ENCODE results near the gene PDGFC. TPM values are rescaled to one million over a fixed set of nuclear protein-coding genes. Genes with fewer than 3 reads are reported as not detected.
"Not testable (repeated sequence)": the region's sequence is repeated elsewhere in the genome, so short reads cannot be mapped to it uniquely, and the experiment has no call there.

PDGFC gene
- total RNA-seq, 2 experiments from 2014 or later: 0.11 TPM; not detected in 1

DNA sequence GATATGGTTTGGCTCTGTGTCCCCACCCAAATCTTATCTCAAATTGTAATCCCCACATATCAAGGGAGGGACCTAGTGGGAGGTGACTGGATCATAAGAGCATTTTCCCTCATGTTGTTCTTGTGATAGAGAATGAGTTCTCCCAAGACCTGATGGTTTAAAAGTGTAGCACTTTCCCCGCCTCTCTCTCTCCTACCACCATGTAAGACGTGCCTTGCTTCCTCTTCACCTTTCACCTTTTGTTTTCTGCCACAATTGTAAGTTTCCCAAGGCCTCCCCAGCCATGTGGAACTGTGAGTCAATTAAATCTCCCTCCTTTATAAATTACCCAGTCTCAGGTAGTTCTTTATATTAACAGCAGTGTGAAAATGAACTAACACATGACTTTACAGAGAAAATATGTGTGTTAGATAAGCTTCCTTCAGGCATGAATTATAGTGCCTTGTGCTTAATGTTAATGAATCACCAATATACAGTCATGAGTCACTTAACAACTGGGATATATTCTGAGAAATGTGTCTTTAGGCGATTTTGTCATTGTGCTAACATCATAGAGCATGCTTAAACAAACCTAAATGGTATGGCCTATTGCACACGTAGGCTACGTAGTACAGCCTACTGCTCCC, 37.9 kb downstream of the PDGFC start:
- no peak for DNase-seq
- no peak overlapping the region for H3K27ac Mint-ChIP-seq
- no peak for ATAC-seq (ENCODE audit: low read depth)
- H3K4me1 Mint-ChIP-seq: no peaks in the 10 kb centered on the region
- H3K9me3 Mint-ChIP-seq: no peaks in the 10 kb centered on the region
- no peaks in the 10 kb centered on the region for H3K36me3 Mint-ChIP-seq
- POLR2A ChIA-PET: no interaction called here
- no peaks in the 10 kb centered on the region for H3K27me3 Mint-ChIP-seq
- no peak overlapping the region for H3K4me3 Mint-ChIP-seq

DNA sequence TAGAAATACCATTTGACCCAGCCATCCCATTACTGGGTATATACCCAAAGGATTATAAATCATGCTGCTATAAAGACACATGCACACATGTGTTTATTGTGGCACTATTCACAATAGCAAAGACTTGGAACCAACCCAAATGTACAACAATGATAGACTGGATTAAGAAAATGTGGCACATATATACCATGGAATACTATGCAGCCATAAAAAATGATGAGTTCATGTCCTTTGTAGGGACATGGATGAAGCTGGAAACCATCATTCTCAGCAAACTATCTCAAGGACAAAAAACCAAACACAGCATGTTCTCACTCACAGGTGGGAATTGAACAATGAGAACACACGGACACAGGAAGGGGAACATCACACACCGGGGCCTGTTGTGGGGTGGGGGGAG, 39.2 kb downstream of the PDGFC start:
- H3K4me3 Mint-ChIP-seq; POLR2A ChIA-PET; H3K27ac Mint-ChIP-seq; H3K36me3 Mint-ChIP-seq; H3K27me3 Mint-ChIP-seq; H3K9me3 Mint-ChIP-seq; H3K4me1 Mint-ChIP-seq; ATAC-seq (ENCODE audit: low read depth); DNase-seq: not testable (repeated sequence)

GRCh38 chr4:156931267-156931666, 40.3 kb downstream of the PDGFC start:
- POLR2A ChIA-PET: no interaction called here
- DNase-seq: no peak
- no peak overlapping the region for H3K4me3 Mint-ChIP-seq
- H3K36me3 Mint-ChIP-seq: no peaks in the 10 kb centered on the region
- H3K4me1 Mint-ChIP-seq: no peaks in the 10 kb centered on the region
- no peaks in the 10 kb centered on the region for H3K27me3 Mint-ChIP-seq
- no peak for ATAC-seq (ENCODE audit: low read depth)
- no peak overlapping the region for H3K27ac Mint-ChIP-seq
- H3K9me3 Mint-ChIP-seq: peaks cover 1% of the 10 kb centered on the region

DNA sequence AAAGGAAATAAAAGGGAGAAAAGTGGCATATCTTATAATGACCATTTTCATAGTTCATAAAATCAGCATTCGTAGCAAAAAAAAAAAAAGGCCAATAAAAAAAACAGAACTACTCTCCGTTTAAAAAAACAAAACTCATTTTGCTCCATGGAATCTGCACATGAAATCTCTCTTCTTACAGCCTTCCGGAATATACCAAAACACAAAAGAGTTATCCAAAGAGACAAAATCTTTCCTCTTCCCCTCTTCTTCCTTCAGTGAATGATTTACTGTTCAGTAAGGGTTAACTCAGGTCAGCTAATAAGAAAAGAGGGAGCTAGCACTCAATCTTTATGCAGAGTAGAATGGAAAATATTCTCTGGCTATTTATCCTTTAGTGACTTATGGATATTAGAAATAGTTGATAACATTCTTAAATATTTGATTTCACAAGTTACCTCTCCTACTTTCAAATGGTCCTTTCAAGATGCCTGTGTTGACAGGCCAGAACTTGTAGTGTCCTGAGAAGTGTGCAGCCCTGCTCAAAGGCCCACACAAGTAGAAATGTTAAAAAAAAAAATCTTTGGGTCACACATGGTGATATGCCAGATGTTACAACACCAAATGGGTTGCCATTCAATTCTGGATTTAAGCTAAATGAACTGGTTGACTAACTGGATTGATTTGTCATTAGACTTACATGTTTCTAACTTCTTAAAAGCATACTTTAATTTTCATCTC, 42.1 kb downstream of the PDGFC start:
- Mint-ChIP-seq H3K4me3 (no peak overlapping the region), H3K36me3 (no peaks in the 10 kb centered on the region), H3K27me3 (no peaks in the 10 kb centered on the region), H3K9me3 (peaks cover 1% of the 10 kb centered on the region), H3K4me1 (no peaks in the 10 kb centered on the region), H3K27ac (no peak overlapping the region)
- ATAC-seq (ENCODE audit: low read depth) (no peak), DNase-seq (no peak)
- POLR2A ChIA-PET: no interaction called here

- no peaks in the 10 kb centered on the region for H3K36me3 Mint-ChIP-seq
- H3K4me3 Mint-ChIP-seq: no peak overlapping the region
- peaks cover 1% of the 10 kb centered on the region for H3K27me3 Mint-ChIP-seq
- peaks cover 1% of the 10 kb centered on the region for H3K9me3 Mint-ChIP-seq
- no peak for DNase-seq
- H3K27ac Mint-ChIP-seq: no peak overlapping the region
- ATAC-seq (ENCODE audit: low read depth): no peak
- POLR2A ChIA-PET: no interaction called here
- no peaks in the 10 kb centered on the region for H3K4me1 Mint-ChIP-seq
Observed at GRCh38 chr4:156924774-156925315, 46.8 kb downstream of the PDGFC start.

- no peak overlapping the region for H3K27ac Mint-ChIP-seq
- POLR2A ChIA-PET: no interaction called here
- no peak for ATAC-seq (ENCODE audit: low read depth)
- no peak for DNase-seq
- no peaks in the 10 kb centered on the region for H3K36me3 Mint-ChIP-seq
- no peak overlapping the region for H3K4me3 Mint-ChIP-seq
- H3K4me1 Mint-ChIP-seq: no peaks in the 10 kb centered on the region
- peaks cover 1% of the 10 kb centered on the region for H3K9me3 Mint-ChIP-seq
- H3K27me3 Mint-ChIP-seq: peaks cover 1% of the 10 kb centered on the region
Observed at GRCh38 chr4:156923525-156923924, 48.1 kb downstream of the PDGFC start.

DNA sequence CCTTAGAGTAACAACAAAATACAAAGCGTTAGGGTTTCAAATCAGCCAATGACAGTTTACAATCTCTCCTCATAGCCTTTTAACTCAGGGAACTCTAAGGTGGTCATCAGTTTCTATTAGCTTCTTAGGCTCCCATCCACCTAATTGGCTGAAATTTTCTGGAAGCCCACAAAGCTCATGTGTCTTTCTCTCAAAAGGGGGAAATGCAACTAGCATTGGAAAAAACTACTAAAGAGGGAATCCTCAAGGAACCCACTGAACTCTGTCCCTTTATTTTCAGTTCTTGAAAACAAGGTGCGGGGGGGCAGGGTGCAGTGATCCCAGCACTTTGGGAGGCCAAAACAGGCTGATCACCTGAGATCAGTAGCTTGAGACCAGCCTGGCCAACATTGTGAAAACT, 56.4 kb downstream of the PDGFC start:
- Mint-ChIP-seq H3K36me3 (no peaks in the 10 kb centered on the region), H3K27ac (no peak overlapping the region), H3K4me3 (no peak overlapping the region), H3K9me3 (no peaks in the 10 kb centered on the region), H3K4me1 (no peaks in the 10 kb centered on the region), H3K27me3 (no peaks in the 10 kb centered on the region)
- DNase-seq: no peak
- no peak for ATAC-seq (ENCODE audit: low read depth)
- POLR2A ChIA-PET: no interaction called here

- POLR2A ChIA-PET: no interaction called here
- Mint-ChIP-seq H3K27ac (no peak overlapping the region), H3K9me3 (no peaks in the 10 kb centered on the region), H3K27me3 (no peaks in the 10 kb centered on the region), H3K4me1 (no peaks in the 10 kb centered on the region), H3K4me3 (no peak overlapping the region), H3K36me3 (no peaks in the 10 kb centered on the region)
- no peak for DNase-seq
- no peak for ATAC-seq (ENCODE audit: low read depth)
Observed at GRCh38 chr4:156913234-156913633, 58.4 kb downstream of the PDGFC start.

DNA sequence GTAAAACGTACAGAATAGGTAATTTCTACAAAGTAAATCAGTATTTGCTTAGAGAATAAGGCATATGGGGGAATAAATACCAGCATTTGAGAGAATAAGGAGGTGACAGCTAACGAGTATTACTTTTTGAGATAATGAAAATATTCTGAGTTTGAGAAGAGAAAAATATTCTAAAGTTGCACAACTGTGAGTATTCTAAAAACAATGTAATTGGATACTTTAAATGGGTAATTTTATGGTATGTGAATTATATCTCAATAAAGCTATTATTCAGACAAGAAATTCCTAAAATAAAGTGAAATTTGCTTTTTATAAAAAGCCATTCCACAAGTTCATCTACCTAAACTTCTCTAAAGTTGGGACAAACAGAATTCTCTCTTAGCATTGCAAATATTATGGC, 62.6 kb downstream of the PDGFC start:
- no peaks in the 10 kb centered on the region for H3K4me1 Mint-ChIP-seq
- H3K36me3 Mint-ChIP-seq: no peaks in the 10 kb centered on the region
- H3K27ac Mint-ChIP-seq: no peak overlapping the region
- POLR2A ChIA-PET: no interaction called here
- no peak for ATAC-seq (ENCODE audit: low read depth)
- H3K27me3 Mint-ChIP-seq: no peaks in the 10 kb centered on the region
- H3K9me3 Mint-ChIP-seq: no peaks in the 10 kb centered on the region
- no peak for DNase-seq
- no peak overlapping the region for H3K4me3 Mint-ChIP-seq

GRCh38 chr4:156906325-156906724, 65.3 kb downstream of the PDGFC start:
- POLR2A ChIA-PET: no interaction called here
- Mint-ChIP-seq H3K4me3 (no peak overlapping the region), H3K9me3 (no peaks in the 10 kb centered on the region), H3K27ac (no peak overlapping the region), H3K27me3 (no peaks in the 10 kb centered on the region), H3K4me1 (no peaks in the 10 kb centered on the region), H3K36me3 (no peaks in the 10 kb centered on the region)
- DNase-seq (no peak), ATAC-seq (ENCODE audit: low read depth) (no peak)

- Mint-ChIP-seq H3K27me3 (no peaks in the 10 kb centered on the region), H3K27ac (no peak overlapping the region), H3K4me3 (no peak overlapping the region), H3K36me3 (no peaks in the 10 kb centered on the region), H3K9me3 (no peaks in the 10 kb centered on the region), H3K4me1 (no peaks in the 10 kb centered on the region)
- no peak for DNase-seq
- POLR2A ChIA-PET: no interaction called here
- ATAC-seq (ENCODE audit: low read depth): no peak
Observed at GRCh38 chr4:156901871-156902270, 69.7 kb downstream of the PDGFC start.

DNA sequence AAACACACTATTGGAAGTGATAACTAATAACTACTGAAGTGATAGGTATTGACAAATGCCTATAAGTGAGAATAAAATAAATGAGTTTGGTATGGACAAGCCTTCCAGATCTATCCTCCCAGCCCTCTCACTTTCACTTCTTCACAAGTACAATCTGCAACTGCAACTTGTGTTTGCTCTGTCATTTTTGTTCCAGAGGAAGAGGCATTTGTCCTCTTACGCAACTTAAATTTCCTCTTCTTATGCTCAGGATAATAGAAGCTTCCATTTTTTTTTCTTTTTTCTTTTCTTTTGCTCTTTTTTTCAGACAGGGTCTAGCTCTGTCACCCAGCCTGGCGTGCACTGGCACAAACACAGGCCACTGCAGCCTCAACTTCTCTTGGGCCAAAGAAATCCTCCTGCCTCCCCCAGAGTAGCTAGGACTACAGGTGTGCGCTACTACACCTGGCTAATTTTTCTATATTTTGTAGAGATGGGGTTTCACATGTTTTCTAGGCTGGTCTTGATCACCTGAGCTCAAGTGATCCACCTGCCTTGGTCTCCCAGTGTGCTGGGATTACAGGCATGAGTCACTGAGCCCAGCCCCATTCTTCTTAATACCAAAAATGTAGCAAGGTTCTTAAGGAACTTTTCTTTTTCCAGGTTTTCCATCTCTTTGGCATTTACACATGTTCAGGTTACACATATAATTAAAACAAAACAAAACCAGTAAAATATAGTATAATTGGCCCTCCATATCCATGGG, 73.1 kb downstream of the PDGFC start:
- H3K27me3 Mint-ChIP-seq: no peaks in the 10 kb centered on the region

DNA sequence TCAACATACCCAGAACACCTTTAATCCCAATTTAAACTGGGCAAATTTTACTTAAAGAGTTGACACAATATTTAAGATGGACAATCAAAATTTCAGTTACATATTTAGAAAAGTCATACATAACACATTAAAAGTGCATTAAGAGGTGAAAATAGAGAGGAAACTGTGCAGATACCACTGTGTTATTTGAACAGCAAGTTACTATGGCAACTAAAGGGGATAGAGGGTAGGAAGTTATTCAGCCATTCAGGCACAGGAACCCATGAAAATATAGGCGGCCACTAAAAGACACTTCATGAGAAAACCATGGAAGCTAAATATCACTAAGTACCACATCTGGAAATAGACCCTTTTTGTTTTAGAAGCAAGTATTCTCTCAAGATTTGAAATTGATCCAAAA, 75.1 kb downstream of the PDGFC start:
- H3K4me1 Mint-ChIP-seq: no peaks in the 10 kb centered on the region
- POLR2A ChIA-PET: no interaction called here
- no peak overlapping the region for H3K4me3 Mint-ChIP-seq
- no peaks in the 10 kb centered on the region for H3K36me3 Mint-ChIP-seq
- no peak for DNase-seq
- no peak overlapping the region for H3K27ac Mint-ChIP-seq
- ATAC-seq (ENCODE audit: low read depth): no peak
- no peaks in the 10 kb centered on the region for H3K9me3 Mint-ChIP-seq
- no peaks in the 10 kb centered on the region for H3K27me3 Mint-ChIP-seq

More for the DNA sequence above, 73.1 kb downstream of the PDGFC start:
- Mint-ChIP-seq H3K36me3 (no peaks in the 10 kb centered on the region), H3K4me3 (no peak overlapping the region), H3K9me3 (no peaks in the 10 kb centered on the region), H3K27ac (no peak overlapping the region), H3K4me1 (no peaks in the 10 kb centered on the region)
- ATAC-seq (ENCODE audit: low read depth) (no peak), DNase-seq (no peak)
- POLR2A ChIA-PET: no interaction called here

- DNase-seq (no peak), ATAC-seq (ENCODE audit: low read depth) (no peak)
- POLR2A ChIA-PET: no interaction called here
- no peak overlapping the region for H3K27ac Mint-ChIP-seq
- H3K36me3 Mint-ChIP-seq: no peaks in the 10 kb centered on the region
- no peak overlapping the region for H3K4me3 Mint-ChIP-seq
- no peaks in the 10 kb centered on the region for H3K4me1 Mint-ChIP-seq
- H3K27me3 Mint-ChIP-seq: no peaks in the 10 kb centered on the region
- H3K9me3 Mint-ChIP-seq: no peaks in the 10 kb centered on the region
Observed at GRCh38 chr4:156894234-156894633, 77.4 kb downstream of the PDGFC start.
